ENCODE data around the gene FUS. TPM values are rescaled to one million over a fixed set of nuclear protein-coding genes. Genes with fewer than 3 reads are reported as not detected.

FUS gene
- total and polyA plus RNA-seq, 2 of the 8 experiments (the other 6 are each of a cell fraction or from before 2014, with no cell fraction given), result 484 to 685 TPM

DNA sequence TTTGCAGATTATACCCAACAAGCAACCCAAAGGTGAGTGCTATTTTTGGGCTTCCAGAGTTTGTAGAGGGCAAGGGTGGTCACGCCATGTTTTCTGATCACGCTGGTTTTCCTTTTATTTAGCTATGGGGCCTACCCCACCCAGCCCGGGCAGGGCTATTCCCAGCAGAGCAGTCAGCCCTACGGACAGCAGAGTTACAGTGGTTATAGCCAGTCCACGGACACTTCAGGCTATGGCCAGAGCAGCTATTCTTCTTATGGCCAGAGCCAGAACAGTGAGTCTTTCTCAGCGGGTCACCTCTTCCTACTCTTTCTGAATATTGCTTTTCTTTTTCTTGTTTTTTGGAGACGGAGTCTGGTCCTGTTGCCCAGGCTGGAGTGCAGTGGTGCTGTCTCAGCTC lies 2.5 kb downstream of the FUS start:
- Histone ChIP-seq H3K56ac (replicated peaks; ENCODE audit: insufficient read length, low read depth, low read length) (no peak overlapping the region), H4K91ac (replicated peaks; ENCODE audit: insufficient read length, low read length) (no peak overlapping the region), H4K8ac (ENCODE audit: extremely low read depth, insufficient read depth, low read length) (no peak overlapping the region), H2BK5ac (ENCODE audit: low read depth, low read length) (no peak overlapping the region; the same call in 1 of the 2 replicates), H2BK15ac (ENCODE audit: low read length) (no peak overlapping the region), H3K14ac (ENCODE audit: insufficient read length) (no peak overlapping the region), H3K79me2 (ENCODE audit: control insufficient read depth in 1 of 2, insufficient read depth in 2 of 2, low read length in 2 of 2) (peaks cover 40 to 79% of the 10 kb centered on the region in 2 experiments), H3K9ac (replicated peaks in 1 of 4; ENCODE audit: extremely low read depth in 1 of 4, low read depth in 3 of 4, low read length in 3 of 4) (peak overlapping the region in 2 of 4 experiments; percentile 42 to 54; a peak in 3 of 7 replicates), H2AK5ac (ENCODE audit: low read depth, low read length) (no peak overlapping the region), H3K18ac (ENCODE audit: extremely low read depth, low read length) (no peak overlapping the region), H4K20me1 (replicated peaks in 1 of 2; ENCODE audit: control insufficient read depth in 1 of 2, insufficient read depth in 2 of 2, low read length in 2 of 2) (peaks cover 45 to 53% of the 10 kb centered on the region in 2 experiments), H2BK120ac (replicated peaks; ENCODE audit: low read depth, low read length) (no peak overlapping the region), H2BK20ac (ENCODE audit: low read length) (no peak overlapping the region), H3K4me1 (replicated peaks in 1 of 4; ENCODE audit: control insufficient read depth in 3 of 4, insufficient read depth in 4 of 4, low read length in 3 of 4) (peaks cover 0 to 7% (median 2%) of the 10 kb centered on the region in 4 experiments; a peak in 5 of 7 replicates), H3K4me2 (ENCODE audit: insufficient read depth in 1 of 2, low read depth in 2 of 2, low read length in 2 of 2) (peak overlapping the region; percentile 92 to 93), H3K36me3 (ENCODE audit: control insufficient read depth in 2 of 4, insufficient read depth in 4 of 4, low read length in 3 of 4) (peaks cover 40 to 58% (median 51%) of the 10 kb centered on the region in 4 experiments), H3K79me1 (ENCODE audit: low read depth, low read length) (peaks cover 11% of the 10 kb centered on the region), H3K4me3 (ENCODE audit: extremely low read depth in 1 of 4, insufficient read depth in 2 of 4, low read depth in 3 of 4, low read length in 4 of 4) (peak overlapping the region; percentile 69 to 96 (median 86); a peak in 6 of 8 replicates), H3K23ac (ENCODE audit: insufficient read length) (no peak overlapping the region), H3K27ac (ENCODE audit: low read depth, low read length) (no peak overlapping the region), H3K27me3 (replicated peaks in 1 of 4; ENCODE audit: control insufficient read depth in 3 of 4, extremely low read depth in 1 of 4, insufficient read depth in 3 of 4, low read length in 3 of 4) (no peaks in the 10 kb centered on the region), H3K23me2 (ENCODE audit: low read depth, low read length) (peaks cover 14% of the 10 kb centered on the region; the same call in 1 of the 2 replicates), H3K9me3 (ENCODE audit: insufficient read depth in 2 of 2, low read depth in 1 of 2, low read length in 1 of 2) (no peaks in the 10 kb centered on the region), H2AFZ (ENCODE audit: low read length) (no peak overlapping the region), H4K5ac (ENCODE audit: insufficient read length, low read depth, low read length) (no peak overlapping the region), H3K4ac (replicated peaks; ENCODE audit: insufficient read length, low read depth, low read length) (no peak overlapping the region), H2BK12ac (ENCODE audit: low read depth, low read length) (no peak overlapping the region)
- CTCF ChIA-PET (ENCODE audit: partially characterized antibody), result interaction anchor here (0.6 to 0.8 kb wide), 2 partner anchors 16 to 131 kb away, joined by 3 to 4 read pairs; no protein-coding TSS in a partner anchor
- TF ChIP-seq POLR2AphosphoS5 (IDR thresholded peaks at IDR 0.05; ENCODE audit: low read depth, low read length) (peak; percentile 3; the same call in 1 of the 2 replicates), RXRA (IDR thresholded peaks at IDR 0.05; ENCODE audit: insufficient read depth, low read depth, low read length) (no peak)
- 82% methylated on average over 7 of the region's 7 CpGs; no CpG with 5 or more reads in 1 of the 2 experiments for WGBS, 2 experiments (ENCODE audit: extremely low coverage in 1 of 2, insufficient coverage in 1 of 2, insufficient read length in 1 of 2, insufficient replicate concordance in 2 of 2, low coverage in 1 of 2, low lambda C conversion rate in 2 of 2, missing lambda C conversion rate in 1 of 2)
- no peak for FAIRE-seq
- POLR2A ChIA-PET (ENCODE audit: partially characterized antibody), result interaction anchor here (0.8 to 6.9 kb wide), 26 partner anchors 9 to 306 kb away, joined by 3 to 407 read pairs (median 4); partner anchors contain the start of genes KAT8, PRSS8, PYCARD and PYDC1
- DNase-seq (ENCODE audit: low read depth in 1 of 2, low spot score in 2 of 2), result no peak
